Measurements from ENCODE around the gene KDELR3. TPM values are rescaled to one million over a fixed set of nuclear protein-coding genes. Genes with fewer than 3 reads are reported as not detected.

The KDELR3 gene
- total and polyA plus RNA-seq, 2 of the 8 experiments (the other 6 are each of a cell fraction or from before 2014, with no cell fraction given), result 7.9 to 13.0 TPM

- Histone ChIP-seq H3K4me3 (ENCODE audit: extremely low read depth in 1 of 4, insufficient read depth in 2 of 4, low read depth in 3 of 4, low read length in 4 of 4) (no peak overlapping the region), H2BK20ac (ENCODE audit: low read length) (no peak overlapping the region), H3K4me2 (ENCODE audit: insufficient read depth in 1 of 2, low read depth in 2 of 2, low read length in 2 of 2) (no peak overlapping the region), H3K27me3 (replicated peaks in 1 of 4; ENCODE audit: control insufficient read depth in 3 of 4, extremely low read depth in 1 of 4, insufficient read depth in 3 of 4, low read length in 3 of 4) (no peaks in the 10 kb centered on the region), H3K79me1 (ENCODE audit: low read depth, low read length) (no peaks in the 10 kb centered on the region; the same call in 1 of the 2 replicates), H2AK5ac (ENCODE audit: low read depth, low read length) (no peak overlapping the region), H3K4ac (replicated peaks; ENCODE audit: insufficient read length, low read depth, low read length) (no peak overlapping the region), H3K27ac (ENCODE audit: low read depth, low read length) (no peak overlapping the region), H3K23me2 (ENCODE audit: low read depth, low read length) (no peaks in the 10 kb centered on the region), H4K5ac (ENCODE audit: insufficient read length, low read depth, low read length) (no peak overlapping the region), H3K14ac (ENCODE audit: insufficient read length) (no peak overlapping the region), H4K20me1 (replicated peaks in 1 of 2; ENCODE audit: control insufficient read depth in 1 of 2, insufficient read depth in 2 of 2, low read length in 2 of 2) (peaks cover 0 to 4% of the 10 kb centered on the region in 2 experiments), H2BK12ac (ENCODE audit: low read depth, low read length) (no peak overlapping the region), H3K79me2 (ENCODE audit: control insufficient read depth in 1 of 2, insufficient read depth in 2 of 2, low read length in 2 of 2) (no peaks in the 10 kb centered on the region), H3K36me3 (ENCODE audit: control insufficient read depth in 2 of 4, insufficient read depth in 4 of 4, low read length in 3 of 4) (no peaks in the 10 kb centered on the region), H2BK15ac (ENCODE audit: low read length) (no peak overlapping the region), H4K8ac (ENCODE audit: extremely low read depth, insufficient read depth, low read length) (no peak overlapping the region; the same call in 1 of the 2 replicates), H2AFZ (ENCODE audit: low read length) (no peak overlapping the region), H3K9me3 (ENCODE audit: insufficient read depth in 2 of 2, low read depth in 1 of 2, low read length in 1 of 2) (no peaks in the 10 kb centered on the region), H3K23ac (ENCODE audit: insufficient read length) (no peak overlapping the region), H3K4me1 (replicated peaks in 1 of 4; ENCODE audit: control insufficient read depth in 3 of 4, insufficient read depth in 4 of 4, low read length in 3 of 4) (no peaks in the 10 kb centered on the region), H3K9ac (replicated peaks in 1 of 4; ENCODE audit: extremely low read depth in 1 of 4, low read depth in 3 of 4, low read length in 3 of 4) (no peak overlapping the region), H3K18ac (ENCODE audit: extremely low read depth, low read length) (no peak overlapping the region), H3K56ac (replicated peaks; ENCODE audit: insufficient read length, low read depth, low read length) (no peak overlapping the region), H4K91ac (replicated peaks; ENCODE audit: insufficient read length, low read length) (no peak overlapping the region), H2BK120ac (replicated peaks; ENCODE audit: low read depth, low read length) (no peak overlapping the region), H2BK5ac (ENCODE audit: low read depth, low read length) (no peak overlapping the region)
- ChIA-PET POLR2A (ENCODE audit: partially characterized antibody) (interaction anchor here (1.2 kb wide), 1 partner anchor 20 kb away, joined by 3 read pairs; no protein-coding TSS in a partner anchor), CTCF (ENCODE audit: partially characterized antibody) (interaction anchor here (0.7 to 1.6 kb wide), 7 partner anchors 8 to 30 kb away, joined by 3 to 9 read pairs (median 4); no protein-coding TSS in a partner anchor)
- FAIRE-seq, result no peak
- no peak for DNase-seq (ENCODE audit: low read depth in 1 of 2, low spot score in 2 of 2)
- 83% methylated on average over 13 of the region's 13 CpGs; no CpG with 5 or more reads in 1 of the 2 experiments for WGBS, 2 experiments (ENCODE audit: extremely low coverage in 1 of 2, insufficient coverage in 1 of 2, insufficient read length in 1 of 2, insufficient replicate concordance in 2 of 2, low coverage in 1 of 2, low lambda C conversion rate in 2 of 2, missing lambda C conversion rate in 1 of 2)
- TF ChIP-seq TEAD4 (IDR thresholded peaks at IDR 0.05; ENCODE audit: low read depth, low read length), result no peak
- no peak for TF ChIP-seq SRF (IDR thresholded peaks at IDR 0.05; ENCODE audit: low read depth, low read length)
- TF ChIP-seq RXRA (IDR thresholded peaks at IDR 0.05; ENCODE audit: insufficient read depth, low read depth, low read length), result no peak
- no peak for TF ChIP-seq SIN3A (conservative IDR thresholded peaks at IDR 0.05 in 1 of 2, IDR thresholded peaks at IDR 0.05 in 1 of 2; ENCODE audit: low read depth in 1 of 2, low read length in 2 of 2)
- no peak for TF ChIP-seq PHF8 (conservative IDR thresholded peaks at IDR 0.05; ENCODE audit: low read depth, low read length)
- TF ChIP-seq CTCF (IDR thresholded peaks at IDR 0.05; ENCODE audit: control extremely low read depth in 1 of 3, insufficient read depth in 1 of 3, low read depth in 1 of 3, low read length in 3 of 3), result no peak
- TF ChIP-seq TBP (IDR thresholded peaks at IDR 0.05; ENCODE audit: low read depth, low read length), result no peak
- TF ChIP-seq CHD1 (IDR thresholded peaks at IDR 0.05; ENCODE audit: low read depth, low read length), result no peak
- TF ChIP-seq CBX5 (IDR thresholded peaks at IDR 0.05; ENCODE audit: low read depth, low read length), result no peak
- no peak for TF ChIP-seq POU5F1 (IDR thresholded peaks at IDR 0.05; ENCODE audit: low read depth, low read length)
Measured at GRCh38 chr22:38442967-38443627, 24.8 kb upstream of the KDELR3 start.
